Kidney epithelial cell (primary cell): Measurements from ENCODE around the gene KLHL11. TPM values are rescaled to one million over a fixed set of nuclear protein-coding genes. Genes with fewer than 3 reads are reported as not detected.

Experiments used
- DNase-seq: peaks from one replicate; pipeline ENCODE4 v3.0.0-alpha.2; 2010; ENCODE audit warnings: low read depth
- H3K27me3 ChIP-seq: 2 replicates; pipeline ENCODE4 v1.6.0; 2011; ENCODE audit warnings: low read length; ENCODE audit not compliant: control insufficient read depth, insufficient read depth
- H3K36me3 ChIP-seq: 2 replicates; pipeline ENCODE4 v1.5.1; 2011; ENCODE audit warnings: low read length; ENCODE audit not compliant: control insufficient read depth, insufficient read depth
- H3K4me3 ChIP-seq: 2 replicates; pipeline ENCODE4 v1.5.1; 2011; ENCODE audit warnings: low read depth, mild to moderate bottlenecking, control low read depth, low read length
- total RNA-seq: library from RNA; depleted of rRNA; stranded (reverse); fragments of >200 nt; gene quantifications from 2 replicates; pipeline ENCODE4 v1.2.3, GENCODE V29; 2015
- TF ChIP-seq, protein P1 (sequence below): IDR thresholded peaks from 2 replicates; pipeline ENCODE4 v1.5.1; 2011; ENCODE audit warnings: mild to moderate bottlenecking, moderate library complexity, low read length, control low read depth, inconsistent platforms; ENCODE audit not compliant: insufficient read depth, poor library complexity, severe bottlenecking

Gene KLHL11
- total RNA-seq, 1 donor from 2014 or later, result 29.2 TPM

DNA sequence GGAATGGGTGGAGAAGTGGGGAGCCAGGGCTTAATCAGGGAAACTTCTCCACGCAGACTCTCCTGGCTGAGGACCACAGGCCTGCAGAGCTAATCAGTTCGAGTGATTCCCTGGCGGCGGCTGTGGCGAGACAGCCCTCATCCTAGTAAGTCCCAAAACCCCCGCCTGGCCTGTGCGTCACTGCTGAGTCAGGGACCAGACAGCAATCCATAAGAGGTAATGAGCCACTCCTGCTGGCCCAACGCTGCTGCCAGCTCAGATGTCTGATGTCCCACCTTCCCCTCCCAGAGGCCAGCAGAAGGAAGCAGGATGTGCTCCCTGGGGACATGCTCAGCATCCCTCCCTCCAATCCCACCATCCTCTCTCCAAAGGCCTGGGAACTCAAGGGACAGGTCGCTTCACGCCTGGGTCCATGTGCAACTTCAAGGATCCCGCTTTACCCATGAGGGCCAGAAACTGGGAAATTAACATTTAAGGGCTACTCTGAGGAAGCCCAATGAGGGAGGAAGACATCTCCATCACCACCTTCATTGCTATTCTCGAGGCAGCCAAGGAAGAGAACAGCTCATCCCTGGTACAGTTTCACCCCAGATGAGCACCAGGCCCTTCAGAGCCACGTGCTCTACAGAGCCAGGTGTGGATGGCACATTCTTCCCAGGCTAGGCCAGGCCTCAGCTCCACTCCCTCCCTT lies 45.6 kb upstream of the KLHL11 start:
- peak; percentile 95 for DNase-seq
- Histone ChIP-seq H3K4me3 (no peak overlapping the region), H3K36me3 (peaks cover 10% of the 10 kb centered on the region), H3K27me3 (no peaks in the 10 kb centered on the region)
- TF ChIP-seq, protein P1, sequence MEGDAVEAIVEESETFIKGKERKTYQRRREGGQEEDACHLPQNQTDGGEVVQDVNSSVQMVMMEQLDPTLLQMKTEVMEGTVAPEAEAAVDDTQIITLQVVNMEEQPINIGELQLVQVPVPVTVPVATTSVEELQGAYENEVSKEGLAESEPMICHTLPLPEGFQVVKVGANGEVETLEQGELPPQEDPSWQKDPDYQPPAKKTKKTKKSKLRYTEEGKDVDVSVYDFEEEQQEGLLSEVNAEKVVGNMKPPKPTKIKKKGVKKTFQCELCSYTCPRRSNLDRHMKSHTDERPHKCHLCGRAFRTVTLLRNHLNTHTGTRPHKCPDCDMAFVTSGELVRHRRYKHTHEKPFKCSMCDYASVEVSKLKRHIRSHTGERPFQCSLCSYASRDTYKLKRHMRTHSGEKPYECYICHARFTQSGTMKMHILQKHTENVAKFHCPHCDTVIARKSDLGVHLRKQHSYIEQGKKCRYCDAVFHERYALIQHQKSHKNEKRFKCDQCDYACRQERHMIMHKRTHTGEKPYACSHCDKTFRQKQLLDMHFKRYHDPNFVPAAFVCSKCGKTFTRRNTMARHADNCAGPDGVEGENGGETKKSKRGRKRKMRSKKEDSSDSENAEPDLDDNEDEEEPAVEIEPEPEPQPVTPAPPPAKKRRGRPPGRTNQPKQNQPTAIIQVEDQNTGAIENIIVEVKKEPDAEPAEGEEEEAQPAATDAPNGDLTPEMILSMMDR, result no peak

DNA sequence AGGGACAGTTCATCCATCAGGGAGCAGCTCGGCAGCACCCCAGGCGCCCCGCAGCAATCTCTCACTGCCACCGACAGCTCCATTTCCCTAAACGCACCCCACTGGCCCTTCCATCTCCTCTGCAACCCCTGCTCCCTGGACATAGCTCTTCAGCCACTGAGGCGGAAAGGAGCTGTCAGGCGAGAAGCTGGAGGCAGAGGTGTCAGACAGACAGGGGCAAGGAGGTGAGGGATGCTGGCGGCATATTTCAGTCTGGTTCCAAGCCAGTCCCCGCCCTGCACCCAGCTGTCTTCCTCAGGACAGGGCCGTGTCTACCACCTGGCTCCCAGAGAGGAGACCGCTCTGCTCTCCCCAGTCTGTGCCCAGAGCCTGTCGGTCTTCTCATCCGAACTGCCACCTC lies 43.9 kb upstream of the KLHL11 start:
- H3K36me3 ChIP-seq, result peaks cover 13% of the 10 kb centered on the region
- TF ChIP-seq, protein P1, result no peak
- DNase-seq, result no peak
- no peak overlapping the region for H3K4me3 ChIP-seq
- H3K27me3 ChIP-seq, result no peaks in the 10 kb centered on the region

GRCh38 chr17:41907633-41908539 lies 42.7 kb upstream of the KLHL11 start:
- TF ChIP-seq, protein P1, result no peak
- Histone ChIP-seq H3K4me3 (no peak overlapping the region), H3K27me3 (no peaks in the 10 kb centered on the region), H3K36me3 (peaks cover 11% of the 10 kb centered on the region)
- peak; percentile 95 for DNase-seq

DNA sequence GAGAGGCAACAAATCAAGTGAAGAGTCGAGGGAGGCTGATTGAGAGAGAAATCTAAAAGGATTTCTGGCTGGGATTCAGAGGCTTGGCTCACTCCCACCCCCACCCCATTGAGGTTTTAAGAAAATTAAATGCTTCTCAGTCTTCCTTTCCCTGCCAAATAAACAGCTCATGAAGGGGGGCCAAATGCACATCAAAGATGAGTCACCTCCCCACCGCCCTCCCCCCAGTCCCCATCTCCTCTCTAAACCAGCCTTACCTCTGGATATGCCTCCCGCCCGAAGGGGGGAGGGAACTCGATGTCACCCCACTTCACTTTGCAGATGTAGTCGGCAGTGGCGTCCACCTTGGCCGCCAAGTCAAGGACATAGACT lies 41.9 kb upstream of the KLHL11 start:
- no peak for DNase-seq
- no peaks in the 10 kb centered on the region for H3K27me3 ChIP-seq
- peaks cover 10% of the 10 kb centered on the region for H3K36me3 ChIP-seq
- H3K4me3 ChIP-seq, result no peak overlapping the region
- TF ChIP-seq, protein P1, result no peak

DNA sequence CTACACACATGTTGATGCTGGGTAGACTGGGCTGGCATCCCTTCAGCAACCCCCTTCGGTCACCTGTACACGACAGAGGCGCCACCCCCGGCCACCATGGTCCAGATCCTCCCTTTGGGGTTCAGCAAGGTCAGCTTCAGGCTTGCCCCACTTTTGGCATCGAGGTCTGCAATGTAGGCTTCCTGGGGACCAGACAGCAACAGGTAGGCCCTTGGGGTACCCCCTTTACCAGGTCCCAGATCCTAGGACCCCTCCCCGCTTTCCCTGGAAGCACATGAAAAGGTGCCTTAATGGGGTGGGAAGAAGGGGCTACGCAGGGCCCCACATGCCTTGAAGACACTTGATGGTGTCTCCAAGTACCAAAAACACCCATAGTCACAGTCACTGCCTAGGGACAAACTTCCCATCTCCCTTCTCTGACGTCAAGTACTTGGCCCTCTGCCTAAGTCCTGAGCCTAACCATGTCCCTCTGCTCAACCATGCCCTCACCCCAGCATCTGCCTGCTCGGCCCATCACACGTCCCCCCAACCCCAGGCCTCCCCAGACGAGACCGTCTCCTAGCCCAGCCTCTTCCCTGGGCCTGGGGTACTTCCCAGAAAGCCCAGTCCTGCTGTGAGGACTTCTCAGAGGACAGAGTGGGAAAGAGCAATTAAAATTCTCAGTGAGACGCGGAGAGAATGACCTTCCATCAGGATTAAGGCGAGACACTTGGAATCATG lies 41.4 kb upstream of the KLHL11 start:
- DNase-seq, result no peak
- TF ChIP-seq, protein P1, result no peak
- H3K27me3 ChIP-seq, result no peaks in the 10 kb centered on the region
- H3K36me3 ChIP-seq, result peaks cover 10% of the 10 kb centered on the region
- no peak overlapping the region for H3K4me3 ChIP-seq
